LNCAP (cell line): ENCODE measurements around the gene NPAS3.

Experiments used
- CTCF ChIP-seq: fragments of 450-650 bp; IDR thresholded peaks from 2 replicates; pipeline ENCODE4 v1.5.1; 2017; ENCODE audit warnings: mild to moderate bottlenecking

Gene NPAS3

GRCh38 chr14:33580841-33581240 is 642.2 kb downstream of the NPAS3 start:
- TF ChIP-seq CTCF: no peak

- TF ChIP-seq CTCF: no peak
These were observed 646.0 kb downstream of the NPAS3 start for GRCh38 chr14:33584697-33585096.

- TF ChIP-seq CTCF: no peak
These were observed 648.1 kb downstream of the NPAS3 start for GRCh38 chr14:33586806-33587205.

GRCh38 chr14:33587791-33588190 is 649.1 kb downstream of the NPAS3 start:
- no peak for TF ChIP-seq CTCF

- no peak for TF ChIP-seq CTCF
These were observed 650.1 kb downstream of the NPAS3 start for GRCh38 chr14:33588771-33589170.

GRCh38 chr14:33589334-33589733 is 650.7 kb downstream of the NPAS3 start:
- TF ChIP-seq CTCF: no peak

- no peak for TF ChIP-seq CTCF
These were observed 652.4 kb downstream of the NPAS3 start for GRCh38 chr14:33590891-33591630.

- no peak for TF ChIP-seq CTCF
These were observed 653.6 kb downstream of the NPAS3 start for GRCh38 chr14:33592297-33592696.
